IMR-90 (cell line): ENCODE data around the gene WDR91. TPM values are rescaled to one million over a fixed set of nuclear protein-coding genes. Genes with fewer than 3 reads are reported as not detected.

ENCODE experiments used
- ATAC-seq: fragments of 200-7000 bp; cut with Tn5 transposase; 2 replicates; pipeline ENCODE4 v1.9.1; 2020; ENCODE audit warnings: low read depth, mild to moderate bottlenecking, moderate library complexity
- BruUV-seq: library from RNA; stranded (reverse); fragments of 400-500 nt; replicated peaks from 2 replicates; lab custom pipeline; 2021; lab: Mats Ljungman, UMichigan
- CTCF ChIA-PET: fragments of 300-600 bp; formaldehyde crosslinking; extraction: SDS; loops from one replicate; lab custom pipeline; 2021; ENCODE audit warnings: antibody characterized with exemption; lab: Yijun Ruan, JAX
- POLR2A ChIA-PET: fragments of 300-600 bp; sonication (Branson Sonifier 250); formaldehyde crosslinking; loops from one replicate; lab custom pipeline; 2022; ENCODE audit warnings: antibody characterized with exemption; ENCODE audit not compliant: unreplicated experiment; lab: Charles Lee
- DNase-seq: peaks from one replicate; pipeline ENCODE4 v3.0.0; 2013
- H2AFZ ChIP-seq: replicated peaks from 2 replicates; pipeline ENCODE3; 2013; ENCODE audit warnings: low read length, mild to moderate bottlenecking; ENCODE audit not compliant: poor library complexity
- H2AK5ac ChIP-seq: 2 replicates; pipeline ENCODE4 v1.6.1; 2013; ENCODE audit warnings: low read depth, low read length, inconsistent platforms
- H2AK9ac ChIP-seq: replicated peaks from 2 replicates; pipeline ENCODE3; 2013; ENCODE audit warnings: mild to moderate bottlenecking, low read depth, low read length, moderate library complexity; ENCODE audit not compliant: poor library complexity
- H2BK120ac ChIP-seq: 2 replicates; pipeline ENCODE4 v1.6.1; 2013; ENCODE audit warnings: low read depth, low read length, inconsistent platforms
- H2BK15ac ChIP-seq: 3 replicates; pipeline ENCODE4 v1.6.1; 2013; ENCODE audit warnings: low read depth, low read length, inconsistent platforms
- H2BK20ac ChIP-seq: 2 replicates; pipeline ENCODE4 v1.6.1; 2013; ENCODE audit warnings: low read depth, mild to moderate bottlenecking, inconsistent platforms, low read length, moderate library complexity
- H2BK5ac ChIP-seq: 2 replicates; pipeline ENCODE4 v1.6.1; 2013; ENCODE audit warnings: mild to moderate bottlenecking, low read depth, low read length, inconsistent platforms; ENCODE audit not compliant: poor library complexity, severe bottlenecking
- H3K14ac ChIP-seq: replicated peaks from 2 replicates; pipeline ENCODE4 v1.6.1; 2013; ENCODE audit warnings: low read depth, low read length, inconsistent platforms
- H3K18ac ChIP-seq: 2 replicates; pipeline ENCODE4 v1.6.1; 2013; ENCODE audit warnings: low read depth, low read length, control low read depth
- H3K23ac ChIP-seq: 2 replicates; pipeline ENCODE4 v1.6.1; 2013; ENCODE audit warnings: low read depth, low read length, inconsistent platforms
- H3K27ac ChIP-seq: 2 replicates; pipeline ENCODE4 v1.5.1; 2013; ENCODE audit warnings: mild to moderate bottlenecking, control low read depth, low read length; ENCODE audit not compliant: insufficient read depth
- H3K27me3 ChIP-seq: 2 replicates; pipeline ENCODE4 v1.6.1; 2013; ENCODE audit warnings: low read length; ENCODE audit not compliant: control insufficient read depth, insufficient read depth
- H3K36me3 ChIP-seq: 2 replicates; pipeline ENCODE4 v1.6.1; 2013; ENCODE audit warnings: low read length, mixed read lengths; ENCODE audit not compliant: control insufficient read depth, insufficient read depth
- H3K4ac ChIP-seq: 2 replicates; pipeline ENCODE4 v1.6.1; 2013; ENCODE audit warnings: low read depth, low read length, inconsistent platforms
- H3K4me1 ChIP-seq: 2 replicates; pipeline ENCODE4 v1.6.1; 2013; ENCODE audit warnings: low read length, mixed read lengths; ENCODE audit not compliant: control insufficient read depth, insufficient read depth
- H3K4me2 ChIP-seq: 2 replicates; pipeline ENCODE4 v1.6.1; 2013; ENCODE audit warnings: low read depth, mild to moderate bottlenecking, control low read depth, low read length, moderate library complexity
- H3K4me3 ChIP-seq: 2 replicates; pipeline ENCODE4 v1.5.1; 2013; ENCODE audit warnings: low read depth, mild to moderate bottlenecking, control low read depth, low read length, moderate library complexity; ENCODE audit not compliant: insufficient read depth
- H3K56ac ChIP-seq: 2 replicates; pipeline ENCODE4 v1.6.1; 2013; ENCODE audit warnings: low read length, inconsistent platforms; ENCODE audit not compliant: insufficient read depth; ENCODE audit errors: extremely low read depth
- H3K79me1 ChIP-seq, 2 experiments: 2 replicates each; pipeline ENCODE4 v1.6.1; 2013; ENCODE audit warnings: low read length in 2 of 2, inconsistent platforms in 1 of 2, low read depth in 1 of 2
- H3K9ac ChIP-seq: 2 replicates; pipeline ENCODE4 v1.6.1; 2013; ENCODE audit warnings: low read depth, low read length, control low read depth
- H3K9me1 ChIP-seq: 2 replicates; pipeline ENCODE4 v1.6.1; 2013; ENCODE audit warnings: low read length, inconsistent platforms; ENCODE audit not compliant: insufficient read depth
- H3K9me3 ChIP-seq: 2 replicates; pipeline ENCODE4 v1.6.1; 2013; ENCODE audit warnings: low read length; ENCODE audit not compliant: control insufficient read depth, insufficient read depth
- H4K20me1 ChIP-seq: 2 replicates; pipeline ENCODE4 v1.6.1; 2013; ENCODE audit warnings: low read length, inconsistent platforms; ENCODE audit not compliant: insufficient read depth
- H4K5ac ChIP-seq: 2 replicates; pipeline ENCODE4 v1.6.1; 2013; ENCODE audit warnings: mild to moderate bottlenecking, low read depth, low read length, control low read depth
- H4K8ac ChIP-seq, 2 experiments: 2 replicates each; pipeline ENCODE4 v1.6.1; 2013; ENCODE audit warnings: low read depth in 2 of 2, low read length in 2 of 2, control low read depth in 1 of 2, inconsistent platforms in 1 of 2
- H4K91ac ChIP-seq: 2 replicates; pipeline ENCODE4 v1.6.1; 2013; ENCODE audit warnings: low read depth, low read length, inconsistent platforms; ENCODE audit not compliant: insufficient read depth
- BHLHE40 ChIP-seq: fragments of 150-350 bp; IDR thresholded peaks from 2 replicates; pipeline ENCODE4 v1.6.1; 2016; ENCODE audit warnings: mild to moderate bottlenecking, low read depth, low read length
- CEBPB ChIP-seq: IDR thresholded peaks from 2 replicates; pipeline ENCODE4 v1.6.1; 2012; ENCODE audit warnings: low read depth, low read length, improper control_type of control experiment
- CHD1 ChIP-seq: IDR thresholded peaks from 2 replicates; pipeline ENCODE4 v1.6.1; 2012; ENCODE audit warnings: low read depth, low read length, improper control_type of control experiment
- CTCF ChIP-seq: conservative IDR thresholded peaks from 2 replicates; pipeline ENCODE4 v1.5.1; 2012; ENCODE audit warnings: mild to moderate bottlenecking, low read depth, low read length, improper control_type of control experiment
- ELK1 ChIP-seq: fragments of 150-350 bp; IDR thresholded peaks from 2 replicates; pipeline ENCODE4 v1.6.1; 2016; ENCODE audit warnings: low read depth, mild to moderate bottlenecking, low read length, moderate library complexity, borderline replicate concordance
- FOS ChIP-seq: fragments of 150-350 bp; IDR thresholded peaks from 2 replicates; pipeline ENCODE4 v1.6.1; 2016; ENCODE audit warnings: low read depth, low read length
- MAFK ChIP-seq: IDR thresholded peaks from 2 replicates; pipeline ENCODE4 v1.6.1; 2012; ENCODE audit warnings: low read depth, low read length, improper control_type of control experiment
- MAZ ChIP-seq: IDR thresholded peaks from 2 replicates; pipeline ENCODE4 v1.6.1; 2012; ENCODE audit warnings: low read depth, mild to moderate bottlenecking, low read length, improper control_type of control experiment, moderate library complexity, borderline replicate concordance
- MXI1 ChIP-seq: IDR thresholded peaks from 2 replicates; pipeline ENCODE4 v1.6.1; 2012; ENCODE audit warnings: low read depth, mild to moderate bottlenecking, low read length, moderate library complexity, borderline replicate concordance
- NFE2L2 ChIP-seq: fragments of 150-350 bp; IDR thresholded peaks from 2 replicates; pipeline ENCODE4 v1.6.1; 2016; ENCODE audit warnings: low read depth, mild to moderate bottlenecking, low read length
- POLR2A ChIP-seq: IDR thresholded peaks from 2 replicates; pipeline ENCODE4 v1.6.1; 2012; ENCODE audit warnings: mild to moderate bottlenecking, low read depth, low read length
- RAD21 ChIP-seq: IDR thresholded peaks from 2 replicates; pipeline ENCODE4 v1.6.1; 2012; ENCODE audit warnings: low read length, improper control_type of control experiment
- RCOR1 ChIP-seq: IDR thresholded peaks from 2 replicates; pipeline ENCODE4 v1.6.1; 2012; ENCODE audit warnings: mild to moderate bottlenecking, low read length, improper control_type of control experiment; ENCODE audit not compliant: insufficient replicate concordance
- RFX5 ChIP-seq: IDR thresholded peaks from 2 replicates; pipeline ENCODE4 v1.8.0; 2012; ENCODE audit warnings: low read depth, mild to moderate bottlenecking, low read length, moderate library complexity
- SMC3 ChIP-seq: fragments of 150-350 bp; IDR thresholded peaks from 2 replicates; pipeline ENCODE4 v1.6.1; 2016; ENCODE audit warnings: low read depth, mild to moderate bottlenecking, antibody characterized with exemption, low read length, moderate library complexity
- WGBS, 2 experiments: methylation state at CpG; one replicate each; pipeline versions ENCODE4 v1.1.5 to v1.1.7; 2013; ENCODE audit warnings: missing lambda C conversion rate in 2 of 2; ENCODE audit not compliant: insufficient read length in 1 of 2; ENCODE audit errors: extremely low coverage in 2 of 2; 5-methylcytosine and 5-hydroxymethylcytosine counted together
- dilution Hi-C: fragments of 300-500 bp; cut with HindIII; formaldehyde crosslinking; loops from one replicate; pipeline ENCODE4 v1.14.3; 2018; ENCODE audit warnings: low sequenced_read_pairs; ENCODE audit not compliant: unreplicated experiment
- in situ Hi-C: fragments of 300-500 bp; cut with MboI; formaldehyde crosslinking; loops from 3 replicates; pipeline ENCODE4 v1.14.3; 2019; ENCODE audit warnings: low sequenced_read_pairs, inconsistent platforms, mixed read lengths
- intact Hi-C: fragments of 100-400 bp; cut with micrococcal nuclease; formaldehyde crosslinking; loops from 2 replicates; pipeline ENCODE4 v1.10.0; 2022
- polyA plus RNA-seq, 3 experiments: library from polyadenylated mRNA; depleted of rRNA; stranded (reverse); fragments of >200 nt; gene quantifications; 2 replicates each; pipeline ENCODE4 v1.2.3, GENCODE V29; 2012; ENCODE audit warnings: low replicate concordance in 1 of 3
- total RNA-seq: library from RNA; depleted of rRNA; stranded (reverse); fragments of >200 nt; gene quantifications from 2 replicates; pipeline ENCODE4 v1.2.3, GENCODE V29; 2012
- TF ChIP-seq, protein P1 (sequence below): fragments of 150-350 bp; IDR thresholded peaks from 2 replicates; pipeline ENCODE4 v1.6.1; 2017; ENCODE audit warnings: mild to moderate bottlenecking, antibody characterized with exemption, low read length, low read depth

WDR91 gene
- total and polyA plus RNA-seq, 2 of the 4 experiments (the other 2 are of a cell fraction), result 5.2 to 10.3 TPM

- H3K9me3 ChIP-seq, result peaks cover 5% of the 10 kb centered on the region; the same call in 1 of the 2 replicates
- H2BK120ac ChIP-seq, result no peak overlapping the region
- no peak overlapping the region for H2AK5ac ChIP-seq
- H3K4ac ChIP-seq, result no peak overlapping the region
- peaks cover 7% of the 10 kb centered on the region for H3K4me1 ChIP-seq
- H3K27ac ChIP-seq, result no peak overlapping the region
- dilution Hi-C loops (no loop called here), in situ Hi-C loops (no loop called here), intact Hi-C loops (no loop called here)
- no peak overlapping the region for H2AFZ ChIP-seq
- H2AK9ac ChIP-seq, result no peak overlapping the region
- ChIA-PET CTCF (no interaction called here), POLR2A (no interaction called here)
- no peaks in the 10 kb centered on the region for H4K20me1 ChIP-seq
- no peak overlapping the region for H2BK5ac ChIP-seq
- no peaks in the 10 kb centered on the region; the same call in 1 of the 2 replicates for H3K9me1 ChIP-seq
- H3K27me3 ChIP-seq, result no peaks in the 10 kb centered on the region
- ATAC-seq (no peak), DNase-seq (no peak)
- H3K79me1 ChIP-seq, result peaks cover 0 to 12% of the 10 kb centered on the region in 2 experiments; a peak in 2 of 4 replicates
- H4K5ac ChIP-seq, result no peak overlapping the region
- no peak overlapping the region for H4K91ac ChIP-seq
- no peak overlapping the region for H3K4me3 ChIP-seq
- H3K56ac ChIP-seq, result no peak overlapping the region
- H4K8ac ChIP-seq, result no peak overlapping the region
- WGBS, 2 experiments, result no CpG with 5 or more reads among the region's 1 CpG
- BruUV-seq, result no TSS peak
- H3K14ac ChIP-seq, result no peak overlapping the region
- no peak overlapping the region for H3K23ac ChIP-seq
- no peak overlapping the region for H2BK15ac ChIP-seq
- no peak overlapping the region for H2BK20ac ChIP-seq
- H3K9ac ChIP-seq, result no peak overlapping the region
- H3K18ac ChIP-seq, result no peak overlapping the region
- no peak overlapping the region for H3K4me2 ChIP-seq
- H3K36me3 ChIP-seq, result no peaks in the 10 kb centered on the region
- no peak for TF ChIP-seq MAZ
- TF ChIP-seq, protein P1, sequence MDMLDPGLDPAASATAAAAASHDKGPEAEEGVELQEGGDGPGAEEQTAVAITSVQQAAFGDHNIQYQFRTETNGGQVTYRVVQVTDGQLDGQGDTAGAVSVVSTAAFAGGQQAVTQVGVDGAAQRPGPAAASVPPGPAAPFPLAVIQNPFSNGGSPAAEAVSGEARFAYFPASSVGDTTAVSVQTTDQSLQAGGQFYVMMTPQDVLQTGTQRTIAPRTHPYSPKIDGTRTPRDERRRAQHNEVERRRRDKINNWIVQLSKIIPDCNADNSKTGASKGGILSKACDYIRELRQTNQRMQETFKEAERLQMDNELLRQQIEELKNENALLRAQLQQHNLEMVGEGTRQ, result no peak
- TF ChIP-seq SMC3, result no peak
- TF ChIP-seq POLR2A, result no peak
- TF ChIP-seq MXI1, result no peak
- no peak for TF ChIP-seq RAD21
- no peak for TF ChIP-seq ELK1
- no peak for TF ChIP-seq BHLHE40
- TF ChIP-seq CTCF, result no peak
- TF ChIP-seq NFE2L2, result no peak
- TF ChIP-seq CHD1, result no peak
- no peak for TF ChIP-seq MAFK
- TF ChIP-seq FOS, result no peak
- TF ChIP-seq RFX5, result no peak
- TF ChIP-seq RCOR1, result no peak
- TF ChIP-seq CEBPB, result no peak
These were observed 56.6 kb downstream of the WDR91 start for GRCh38 chr7:135154734-135155133.
